Tibial artery (tissue), 4 donors: ENCODE data around the gene TSPAN9.

Source experiments
- DNase-seq, 2 donors: peaks; one replicate each; pipeline ENCODE4 v3.0.0-alpha.2; 2019
- H3K27ac ChIP-seq, 2 donors: fragments of 200-600 bp; sonication (generic) in 1 of 2; 1 replicate in 1 of 2; 2 replicates in 1 of 2; pipeline ENCODE4 v1.5.1; 2018 to 2019; ENCODE audit warnings: mild to moderate bottlenecking in 1 of 2
- H3K27me3 ChIP-seq, 2 donors: fragments of 200-600 bp; sonication (generic) in 1 of 2; one replicate each; pipeline versions ENCODE4 v1.5.1 to v1.6.0; 2016 to 2019
- H3K36me3 ChIP-seq, 3 donors: fragments of 200-600 bp; sonication (generic) in 2 of 3; one replicate each; pipeline ENCODE4 v1.5.1; 2016 to 2019; ENCODE audit warnings: mild to moderate bottlenecking in 2 of 3
- H3K4me1 ChIP-seq, 4 donors: fragments of 200-600 bp; sonication (generic) in 2 of 4; 1 replicate in 3 of 4; 2 replicates in 1 of 4; pipeline ENCODE4 v1.5.1; 2016 to 2019
- H3K4me3 ChIP-seq, 2 donors: fragments of 200-600 bp; sonication (generic) in 1 of 2; 1 replicate in 1 of 2; 2 replicates in 1 of 2; pipeline ENCODE4 v1.5.1; 2018 to 2019; ENCODE audit warnings: mild to moderate bottlenecking in 2 of 2
- H3K9me3 ChIP-seq, 3 donors: fragments of 200-600 bp; sonication (generic) in 1 of 3; one replicate each; pipeline ENCODE4 v1.5.1; 2016 to 2019
- CTCF ChIP-seq, 2 experiments: fragments of 200-600 bp in 1 of 2; fragments of 450-650 bp in 1 of 2; IDR thresholded peaks; one replicate each; pipeline ENCODE4 v1.5.1; 2017 to 2019; ENCODE audit warnings: antibody characterized with exemption in 2 of 2, mild to moderate bottlenecking in 1 of 2, moderate library complexity in 1 of 2
- intact Hi-C: fragments of 100-400 bp; cut with DNase I; formaldehyde crosslinking; loops from one replicate; pipeline ENCODE4 v1.15.0; 2023; ENCODE audit warnings: low total_unique reads

The TSPAN9 gene

GRCh38 chr12:3128498-3129293 lies 51.5 kb downstream of the TSPAN9 start:
- intact Hi-C loops: no loop called here
- TF ChIP-seq CTCF (IDR thresholded peaks at IDR 0.05): no peak
- DNase-seq: no peak
- H3K9me3 ChIP-seq: peaks cover 0 to 10% (median 0%) of the 10 kb centered on the region in 3 donors
- H3K4me3 ChIP-seq: no peak overlapping the region
- H3K36me3 ChIP-seq: no peaks in the 10 kb centered on the region
- no peaks in the 10 kb centered on the region for H3K27me3 ChIP-seq
- H3K4me1 ChIP-seq: peaks cover 0 to 40% (median 24%) of the 10 kb centered on the region in 4 donors
- H3K27ac ChIP-seq: no peak overlapping the region

- Histone ChIP-seq H3K9me3 (peaks cover 0 to 10% (median 0%) of the 10 kb centered on the region in 3 donors), H3K27ac (peak overlapping the region; percentile 38 to 44), H3K27me3 (no peaks in the 10 kb centered on the region), H3K4me1 (peaks cover 0 to 36% (median 24%) of the 10 kb centered on the region in 4 donors), H3K4me3 (no peak overlapping the region), H3K36me3 (no peaks in the 10 kb centered on the region)
- TF ChIP-seq CTCF (IDR thresholded peaks at IDR 0.05): no peak
- no peak for DNase-seq
- intact Hi-C loops: loop anchor here (5.0 kb wide), 1 partner anchor 57 kb away; no protein-coding TSS in a partner anchor
Observed at GRCh38 chr12:3129301-3130056, 52.3 kb downstream of the TSPAN9 start.

GRCh38 chr12:3130057-3130830 lies 53.1 kb downstream of the TSPAN9 start:
- Histone ChIP-seq H3K27me3 (no peaks in the 10 kb centered on the region), H3K27ac (peak overlapping the region; percentile 38 to 44), H3K36me3 (no peaks in the 10 kb centered on the region), H3K4me3 (peak overlapping the region; percentile 19), H3K4me1 (peaks cover 0 to 38% (median 24%) of the 10 kb centered on the region in 4 donors), H3K9me3 (peaks cover 0 to 2% (median 0%) of the 10 kb centered on the region in 3 donors)
- TF ChIP-seq CTCF (IDR thresholded peaks at IDR 0.05): no peak
- intact Hi-C loops: loop anchor here (5.0 kb wide), 1 partner anchor 58 kb away; no protein-coding TSS in a partner anchor
- DNase-seq: peak in 1 of 2 donors; percentile 72

GRCh38 chr12:3131129-3131528 lies 54.0 kb downstream of the TSPAN9 start:
- intact Hi-C loops: loop anchor here (5.0 kb wide), 1 partner anchor 59 kb away; no protein-coding TSS in a partner anchor
- Histone ChIP-seq H3K4me1 (peaks cover 0 to 46% (median 27%) of the 10 kb centered on the region in 4 donors), H3K27ac (no peak overlapping the region)

More at GRCh38 chr12:3131129-3131528, 54.0 kb downstream of the TSPAN9 start:
- H3K9me3 ChIP-seq: no peaks in the 10 kb centered on the region
- H3K36me3 ChIP-seq: no peaks in the 10 kb centered on the region
- no peaks in the 10 kb centered on the region for H3K27me3 ChIP-seq
- no peak for TF ChIP-seq CTCF (IDR thresholded peaks at IDR 0.05)
- H3K4me3 ChIP-seq: no peak overlapping the region
- DNase-seq: no peak
